Bone marrow (tissue), 2 donors: ENCODE data around the gene CKLF.
"Not testable (repeated sequence)": the region's sequence is repeated elsewhere in the genome, so short reads cannot be mapped to it uniquely, and the experiment has no call there.

Experiments used
- DNase-seq, 2 donors: peaks; one replicate each; lab custom pipeline; 2025; lab: John Stamatoyannopoulos, UW

The CKLF gene, protein sequence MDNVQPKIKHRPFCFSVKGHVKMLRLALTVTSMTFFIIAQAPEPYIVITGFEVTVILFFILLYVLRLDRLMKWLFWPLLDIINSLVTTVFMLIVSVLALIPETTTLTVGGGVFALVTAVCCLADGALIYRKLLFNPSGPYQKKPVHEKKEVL

DNA sequence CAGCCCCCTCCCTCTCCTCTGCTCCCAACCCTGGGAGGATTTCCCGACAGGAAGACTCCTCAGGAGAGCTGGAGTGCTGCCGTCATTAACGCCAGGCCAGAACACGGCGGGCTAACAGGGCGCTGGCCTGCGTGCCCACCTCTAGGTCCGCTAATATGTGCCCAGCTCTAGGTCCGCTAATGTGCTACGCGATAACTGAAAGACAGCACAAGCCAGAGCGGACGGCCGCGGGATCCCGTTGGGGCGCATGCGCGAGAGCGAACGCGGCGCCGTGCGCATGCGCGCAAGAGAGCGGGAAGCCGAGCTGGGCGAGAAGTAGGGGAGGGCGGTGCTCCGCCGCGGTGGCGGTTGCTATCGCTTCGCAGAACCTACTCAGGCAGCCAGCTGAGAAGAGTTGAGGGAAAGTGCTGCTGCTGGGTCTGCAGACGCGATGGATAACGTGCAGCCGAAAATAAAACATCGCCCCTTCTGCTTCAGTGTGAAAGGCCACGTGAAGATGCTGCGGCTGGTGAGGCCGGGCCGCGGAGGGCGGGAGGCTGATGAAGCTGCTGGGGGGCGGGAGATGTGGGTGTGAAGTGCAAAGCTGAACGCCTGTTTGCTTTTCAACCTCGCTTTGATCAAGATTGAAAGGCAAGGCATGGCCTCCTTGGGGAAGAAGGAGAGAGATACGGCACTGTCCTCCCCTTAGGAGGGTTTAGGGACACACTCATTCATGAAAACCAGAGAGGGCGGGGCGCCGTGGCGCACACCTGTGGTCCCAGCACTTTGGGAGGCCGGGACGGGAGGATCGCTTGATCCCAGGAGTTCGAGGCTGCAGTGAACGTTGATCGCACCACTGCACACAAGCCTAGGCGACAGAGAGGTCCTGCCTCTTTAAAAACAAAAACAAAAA lies at the start of gene CKLF:
Gene CKLF (plus strand): TSS at position 291 of the 892 bp plus-strand sequence. CDS start 140 bp downstream, at position 431.
- DNase-seq = peak; percentile 78 to 88

GRCh38 chr16:66503030-66503429 lies 49.3 kb upstream of the CKLF start:
- no peak for DNase-seq

DNA sequence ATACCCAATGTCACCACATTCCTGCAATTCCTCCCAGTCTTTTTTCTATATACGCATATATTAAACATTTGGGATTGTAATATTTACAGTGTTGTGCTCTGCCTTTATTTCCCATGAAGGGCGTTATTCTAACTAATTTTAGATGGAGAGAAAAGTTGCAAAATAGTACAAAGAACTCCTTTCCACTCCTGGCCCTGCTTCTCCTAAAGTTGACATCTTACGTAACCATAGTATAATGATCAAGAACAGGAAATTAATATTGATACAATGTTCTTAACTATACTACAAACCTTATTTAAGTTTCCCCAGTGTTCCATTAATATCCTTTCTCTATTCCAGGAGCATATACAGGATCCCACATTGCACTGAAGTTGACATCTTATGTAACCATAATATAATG lies 48.8 kb upstream of the CKLF start:
- DNase-seq = no peak

GRCh38 chr16:66507731-66508239 lies 44.6 kb upstream of the CKLF start:
- DNase-seq = no peak

- DNase-seq = no peak
These were observed 44.0 kb upstream of the CKLF start for GRCh38 chr16:66508248-66508913.

GRCh38 chr16:66508914-66509496 lies 43.4 kb upstream of the CKLF start:
- no peak for DNase-seq

- no peak for DNase-seq
These were observed 42.8 kb upstream of the CKLF start for GRCh38 chr16:66509576-66509975.

- DNase-seq = no peak
These were observed 42.1 kb upstream of the CKLF start for GRCh38 chr16:66510298-66510697.

DNA sequence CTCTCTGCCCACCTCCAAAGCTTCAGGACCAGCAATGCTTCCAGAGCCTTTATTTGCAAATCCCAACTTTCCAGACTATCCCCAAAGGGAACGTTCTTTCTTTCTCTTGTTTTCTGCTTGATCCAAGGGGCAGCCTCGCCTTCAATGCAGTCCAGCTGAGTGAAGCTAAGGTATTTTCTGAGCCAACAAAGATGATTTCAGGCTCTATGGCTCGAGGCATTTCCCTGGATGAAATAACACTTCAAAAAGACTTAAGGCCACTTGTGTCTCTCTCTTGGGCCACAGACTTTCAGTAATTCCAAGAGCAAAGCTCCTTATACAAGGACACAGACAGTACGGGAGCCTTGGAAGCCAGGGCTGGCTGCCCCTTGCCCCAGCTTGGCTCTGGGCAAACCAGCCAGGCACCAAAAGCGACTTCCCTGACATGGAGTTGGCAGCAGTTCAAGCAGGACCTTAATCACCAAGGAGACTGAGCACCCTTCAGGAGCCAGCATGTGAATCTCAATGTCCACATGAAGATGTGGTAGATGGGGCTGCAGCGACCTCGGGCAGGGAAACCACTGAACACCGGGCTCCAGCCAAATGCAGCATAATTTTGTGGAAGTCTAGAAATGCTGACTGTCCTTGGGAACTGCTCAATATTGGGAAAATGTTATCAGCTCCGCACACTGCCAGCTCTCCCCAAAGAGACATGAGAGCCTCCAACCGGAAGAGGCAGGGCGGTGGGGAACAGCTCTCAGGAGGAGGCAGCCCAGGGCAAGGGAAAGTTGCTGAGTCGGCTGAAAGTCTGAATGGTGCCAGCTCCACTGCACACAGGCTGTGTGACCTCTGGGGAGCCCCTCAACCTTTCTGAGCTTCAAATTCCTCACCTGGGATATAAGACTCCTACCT lies 41.4 kb upstream of the CKLF start:
- DNase-seq = no peak

- DNase-seq = peak in 1 of 2 donors; percentile 26
These were observed 40.6 kb upstream of the CKLF start for GRCh38 chr16:66511602-66512271.

- no peak for DNase-seq
These were observed 39.9 kb upstream of the CKLF start for GRCh38 chr16:66512272-66513110.

DNA sequence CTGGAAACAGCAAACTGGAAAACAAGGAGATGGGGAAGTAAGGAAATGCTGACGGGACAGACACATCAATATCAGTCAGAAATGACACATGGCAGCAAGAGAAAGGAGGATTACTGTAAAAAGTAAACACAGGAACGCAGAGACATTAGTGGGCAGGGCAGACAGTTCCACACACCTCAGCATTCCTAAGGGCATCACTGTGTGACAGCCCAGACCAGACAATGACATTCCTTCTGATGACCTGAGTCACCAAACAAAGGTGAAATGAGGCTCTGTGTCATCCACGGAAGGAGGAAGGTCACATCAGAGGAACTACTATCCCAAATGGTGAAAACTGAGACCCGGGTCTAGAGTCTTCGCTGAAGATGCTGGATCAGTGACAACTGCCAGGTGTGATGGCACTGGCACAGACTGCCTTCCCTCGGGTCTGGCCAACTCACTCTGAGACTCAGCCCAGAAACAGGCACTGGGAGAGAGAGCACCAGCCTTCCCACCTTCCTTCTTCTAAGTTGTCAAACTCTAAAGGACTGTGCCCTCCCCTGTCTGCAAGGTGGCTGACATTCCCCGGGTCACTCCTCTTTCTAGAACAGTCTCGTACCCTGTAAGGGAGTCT lies 39.2 kb upstream of the CKLF start:
- DNase-seq = no peak

- DNase-seq = not testable (repeated sequence)
These were observed 38.0 kb upstream of the CKLF start for GRCh38 chr16:66514391-66514790.

DNA sequence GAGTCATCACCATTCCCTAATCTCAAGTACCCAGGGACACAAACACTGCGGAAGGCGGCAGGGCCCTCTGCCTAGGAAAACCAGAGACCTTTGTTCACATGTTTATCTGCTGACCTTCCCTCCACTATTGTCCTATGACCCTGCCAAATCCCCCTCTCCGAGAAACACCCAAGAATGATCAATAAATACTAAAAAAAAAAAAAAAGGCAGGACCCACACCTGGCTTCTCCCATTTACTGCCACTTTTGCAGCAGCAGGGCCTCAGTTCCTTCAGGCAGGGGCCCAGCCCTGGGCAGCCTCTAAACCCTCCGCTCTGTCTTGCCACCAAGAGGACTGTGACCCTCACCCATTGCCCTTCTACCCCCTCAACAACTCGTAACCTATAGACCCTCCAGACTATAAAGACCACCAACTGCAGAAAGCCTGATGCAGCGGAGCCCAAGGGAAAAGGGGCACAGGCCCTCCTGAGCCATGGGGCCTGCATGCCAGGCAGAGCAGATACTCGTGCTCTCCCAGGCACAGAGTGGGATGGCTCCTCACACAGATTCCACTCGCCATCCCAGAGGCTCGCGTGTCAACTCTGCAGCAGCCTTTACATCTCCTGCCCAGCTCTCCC lies 37.3 kb upstream of the CKLF start:
- not testable (repeated sequence) for DNase-seq

- DNase-seq = peak in 1 of 2 donors; percentile 70
These were observed 36.5 kb upstream of the CKLF start for GRCh38 chr16:66515596-66516508.

GRCh38 chr16:66516509-66516807 lies 35.9 kb upstream of the CKLF start:
- DNase-seq = no peak

DNA sequence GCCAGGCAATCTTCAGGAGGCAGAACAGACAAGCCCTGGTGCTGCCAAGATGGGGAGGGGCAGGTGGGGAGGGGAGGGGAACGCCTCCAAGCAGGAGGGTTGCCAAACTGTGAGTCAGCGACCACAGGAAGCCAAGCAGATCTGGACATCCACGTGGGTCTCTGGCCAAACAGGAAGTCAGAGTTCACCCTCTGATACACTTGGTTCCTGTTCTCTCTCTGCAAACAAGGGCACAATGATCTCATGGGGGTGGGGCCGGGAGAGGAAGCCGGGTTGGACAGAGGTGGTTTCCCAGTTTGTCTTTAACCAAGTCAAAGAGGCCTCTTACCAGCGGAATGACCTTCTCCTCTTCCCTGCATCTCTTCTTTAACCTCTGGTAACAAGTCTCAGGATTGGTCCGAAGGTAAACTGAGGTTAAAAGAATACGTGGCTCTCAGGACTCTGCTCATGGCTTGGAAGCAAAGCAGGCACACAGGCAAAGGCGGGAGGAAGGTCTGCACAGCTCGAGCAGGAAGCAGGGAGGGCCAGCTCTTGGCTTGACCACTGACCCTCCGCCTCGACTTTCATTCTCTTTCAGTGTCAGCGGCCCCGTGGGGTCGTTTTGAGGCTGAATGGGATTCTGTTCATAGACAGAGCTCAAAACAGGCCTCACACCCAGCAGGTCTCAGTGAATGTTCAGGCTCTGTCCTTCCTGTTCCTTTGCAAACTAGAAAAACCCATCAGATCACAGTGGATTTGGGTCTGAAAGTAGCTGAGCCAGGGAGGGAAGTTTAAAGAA lies 35.4 kb upstream of the CKLF start:
- peak; percentile 86 to 96 for DNase-seq
